Caco-2 (cell line): ENCODE results near the gene TTC24. TPM values are rescaled to one million over a fixed set of nuclear protein-coding genes. Genes with fewer than 3 reads are reported as not detected.

Source experiments
- BruUV-seq: library from RNA; stranded (reverse); fragments of 400-500 nt; replicated peaks from 2 replicates; lab custom pipeline; 2021; lab: Mats Ljungman, UMichigan
- CTCF ChIA-PET: fragments of 300-600 bp; sonication (Branson Sonifier 250); formaldehyde crosslinking; loops from one replicate; lab custom pipeline; 2022; ENCODE audit warnings: antibody characterized with exemption; lab: Charles Lee
- POLR2A ChIA-PET: fragments of 300-600 bp; sonication (Branson Sonifier 250); formaldehyde crosslinking; loops from one replicate; lab custom pipeline; 2022; ENCODE audit warnings: antibody characterized with exemption; lab: Charles Lee
- DNase-seq, 2 experiments: peaks; one replicate each; pipeline versions ENCODE4 v3.0.0 to v3.0.0-alpha.2; 2020 to 2022
- H3K27me3 ChIP-seq: replicated peaks from 2 replicates; pipeline ENCODE4 v1.6.0; 2011; ENCODE audit warnings: low read length; ENCODE audit not compliant: control insufficient read depth, insufficient read depth
- H3K36me3 ChIP-seq: 2 replicates; pipeline ENCODE4 v1.5.1; 2011; ENCODE audit warnings: low read length; ENCODE audit not compliant: control insufficient read depth, insufficient read depth
- H3K4me1 ChIP-seq: fragments of 250-450 bp; sonication (Bioruptor Pico); 2 replicates; pipeline ENCODE4 v1.5.1; 2020; ENCODE audit warnings: mild to moderate bottlenecking
- H3K4me3 ChIP-seq: 2 replicates; pipeline ENCODE4 v1.5.1; 2011; ENCODE audit warnings: low read depth, mild to moderate bottlenecking, control low read depth, low read length
- H3K9me3 ChIP-seq: fragments of 250-450 bp; sonication (Bioruptor Pico); 2 replicates; pipeline ENCODE4 v1.5.1; 2020; ENCODE audit warnings: mild to moderate bottlenecking, moderate library complexity
- H3K27ac Mint-ChIP-seq: one replicate; pipeline ENCODE4 v1.8.0; 2022; ENCODE audit warnings: mixed read lengths; ENCODE audit not compliant: unreplicated experiment
- H3K27me3 Mint-ChIP-seq: one replicate; pipeline ENCODE4 v1.8.0; 2022; ENCODE audit warnings: mixed read lengths; ENCODE audit not compliant: insufficient read depth, unreplicated experiment
- H3K36me3 Mint-ChIP-seq: one replicate; pipeline ENCODE4 v1.8.0; 2022; ENCODE audit warnings: mild to moderate bottlenecking, mixed read lengths; ENCODE audit not compliant: insufficient read depth, unreplicated experiment
- H3K4me1 Mint-ChIP-seq: one replicate; pipeline ENCODE4 v1.8.0; 2022; ENCODE audit warnings: low read depth, mixed read lengths; ENCODE audit not compliant: unreplicated experiment
- H3K4me3 Mint-ChIP-seq: one replicate; pipeline ENCODE4 v1.8.0; 2022; ENCODE audit warnings: mild to moderate bottlenecking, moderate library complexity, mixed read lengths; ENCODE audit not compliant: unreplicated experiment
- H3K9me3 Mint-ChIP-seq: one replicate; pipeline ENCODE4 v1.8.0; 2022; ENCODE audit warnings: mixed read lengths; ENCODE audit not compliant: unreplicated experiment
- CTCF ChIP-seq, 2 experiments: fragments of 200-600 bp in 1 of 2; IDR thresholded peaks; 1 replicate in 1 of 2; 2 replicates in 1 of 2; pipeline versions ENCODE4 v1.5.1 to v1.8.0; 2011 to 2022; ENCODE audit warnings: antibody characterized with exemption in 1 of 2, control low read depth in 1 of 2, inconsistent platforms in 1 of 2, low read depth in 1 of 2, low read length in 1 of 2, mild to moderate bottlenecking in 1 of 2, moderate library complexity in 1 of 2; ENCODE audit not compliant: insufficient read depth in 1 of 2, severe bottlenecking in 1 of 2, unreplicated experiment in 1 of 2
- intact Hi-C: fragments of 100-400 bp; cut with micrococcal nuclease; formaldehyde crosslinking; loops from one replicate; pipeline ENCODE4 v1.10.0; 2022; ENCODE audit not compliant: unreplicated experiment
- total RNA-seq: library from RNA; stranded (reverse); gene quantifications from 2 replicates; pipeline ENCODE4 v1.2.3, GENCODE V29; 2022

TTC24 gene
- total RNA-seq, 1 experiment from 2014 or later = not detected

GRCh38 chr1:156574039-156574633, 5.4 kb upstream of the TTC24 start:
- Histone ChIP-seq H3K36me3 (no peaks in the 10 kb centered on the region), H3K4me3 (no peak overlapping the region), H3K4me1 (peaks cover 15% of the 10 kb centered on the region; the same call in 1 of the 2 replicates), H3K27me3 (no peaks in the 10 kb centered on the region), H3K9me3 (no peaks in the 10 kb centered on the region)
- no peak for TF ChIP-seq CTCF (IDR thresholded peaks at IDR 0.05; ENCODE audit: insufficient read depth in 1 of 2, low read depth in 1 of 2, low read length in 1 of 2, severe bottlenecking in 1 of 2, unreplicated experiment in 1 of 2)
- no peak for DNase-seq
- Mint-ChIP-seq H3K36me3 (peaks cover 17% of the 10 kb centered on the region), H3K27ac (no peak overlapping the region), H3K4me1 (peaks cover 18% of the 10 kb centered on the region), H3K27me3 (no peaks in the 10 kb centered on the region), H3K9me3 (no peaks in the 10 kb centered on the region), H3K4me3 (no peak overlapping the region)
- CTCF ChIA-PET = interaction anchor here (0.6 kb wide), 1 partner anchor 129 kb away, joined by 4 read pairs; no protein-coding TSS in a partner anchor
- no TSS peak for BruUV-seq
- POLR2A ChIA-PET = interaction anchor here (1.0 kb wide), 1 partner anchor 117 kb away, joined by 4 read pairs; no protein-coding TSS in a partner anchor
- intact Hi-C loops = loop anchor here (5.0 kb wide), 1 partner anchor 33 kb away; no protein-coding TSS in a partner anchor

- no TSS peak for BruUV-seq
Measured at GRCh38 chr1:156577550-156577949, 2.0 kb upstream of the TTC24 start.

DNA sequence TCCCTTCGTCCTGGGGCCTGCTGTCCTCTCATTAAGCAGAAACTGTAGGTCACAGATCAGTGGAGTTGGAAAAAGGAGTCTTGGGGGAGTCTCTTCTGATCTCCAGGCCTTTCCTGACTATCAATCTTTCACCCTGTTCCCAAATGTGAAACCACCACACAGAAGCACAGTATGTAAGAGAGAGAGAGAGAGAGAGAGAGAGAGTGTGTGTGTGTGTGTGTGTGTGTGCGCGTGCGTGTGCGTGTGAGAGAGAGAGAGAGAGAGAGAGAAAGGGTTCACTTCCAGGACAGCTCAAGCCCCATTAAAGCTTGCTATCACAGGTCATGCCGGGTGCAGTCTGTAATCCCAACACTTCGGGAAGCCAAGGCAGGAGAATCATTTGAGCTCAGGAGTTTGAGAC, 1.5 kb upstream of the TTC24 start:
- no peak for TF ChIP-seq CTCF (IDR thresholded peaks at IDR 0.05; ENCODE audit: insufficient read depth in 1 of 2, low read depth in 1 of 2, low read length in 1 of 2, severe bottlenecking in 1 of 2, unreplicated experiment in 1 of 2)
- no peak overlapping the region for H3K27ac Mint-ChIP-seq
- ChIA-PET CTCF (interaction anchor here (1.0 kb wide), 1 partner anchor 13 kb away, joined by 3 read pairs; the partner anchor contains the start of gene NAXE), POLR2A (no interaction called here)
- no peaks in the 10 kb centered on the region for H3K36me3 Mint-ChIP-seq
- H3K9me3 Mint-ChIP-seq = no peaks in the 10 kb centered on the region
- H3K4me3 ChIP-seq = no peak overlapping the region
- no peaks in the 10 kb centered on the region for H3K27me3 ChIP-seq
- H3K36me3 ChIP-seq = no peaks in the 10 kb centered on the region
- DNase-seq = no peak
- H3K9me3 ChIP-seq = no peaks in the 10 kb centered on the region
- no peaks in the 10 kb centered on the region for H3K27me3 Mint-ChIP-seq
- BruUV-seq = no TSS peak
- no peak overlapping the region for H3K4me3 Mint-ChIP-seq
- intact Hi-C loops = no loop called here
- no peaks in the 10 kb centered on the region for H3K4me1 ChIP-seq
- peaks cover 2% of the 10 kb centered on the region for H3K4me1 Mint-ChIP-seq

More at GRCh38 chr1:156577550-156577949, 2.0 kb upstream of the TTC24 start:
- intact Hi-C loops = no loop called here
- H3K9me3 Mint-ChIP-seq = no peaks in the 10 kb centered on the region
- H3K4me3 Mint-ChIP-seq = no peak overlapping the region
- H3K4me1 ChIP-seq = peaks cover 4% of the 10 kb centered on the region; the same call in 1 of the 2 replicates
- POLR2A ChIA-PET = interaction anchor here (0.6 kb wide), 1 partner anchor 41 kb away, joined by 5 read pairs; the partner anchor contains the start of gene HAPLN2
- peaks cover 7% of the 10 kb centered on the region for H3K4me1 Mint-ChIP-seq
- no peak overlapping the region for H3K4me3 ChIP-seq
- peaks cover 1% of the 10 kb centered on the region for H3K36me3 Mint-ChIP-seq
- no peaks in the 10 kb centered on the region for H3K9me3 ChIP-seq
- no peak for TF ChIP-seq CTCF (IDR thresholded peaks at IDR 0.05; ENCODE audit: insufficient read depth in 1 of 2, low read depth in 1 of 2, low read length in 1 of 2, severe bottlenecking in 1 of 2, unreplicated experiment in 1 of 2)
- DNase-seq = no peak
- H3K27me3 ChIP-seq = no peaks in the 10 kb centered on the region
- H3K27ac Mint-ChIP-seq = no peak overlapping the region
- no peaks in the 10 kb centered on the region for H3K36me3 ChIP-seq
- no peaks in the 10 kb centered on the region for H3K27me3 Mint-ChIP-seq
- CTCF ChIA-PET = interaction anchor here (0.7 to 1.0 kb wide), 2 partner anchors 14 to 112 kb away, joined by 3 to 4 read pairs; partner anchors contain the start of gene NAXE
